Esophagus squamous epithelium (tissue), 5 donors: Measurements from ENCODE around the gene TMCO2. TPM values are rescaled to one million over a fixed set of nuclear protein-coding genes. Genes with fewer than 3 reads are reported as not detected.

Experiments
- DNase-seq: peaks from one replicate; lab custom pipeline; 2025; lab: John Stamatoyannopoulos, UW
- H3K27ac ChIP-seq, 4 donors: fragments of 200-600 bp; sonication (generic); one replicate each; pipeline ENCODE4 v1.5.1; 2016 to 2019; ENCODE audit warnings: mild to moderate bottlenecking in 1 of 4
- H3K27me3 ChIP-seq, 4 donors: fragments of 200-600 bp; sonication (generic); 1 replicate in 3 of 4; 2 replicates in 1 of 4; pipeline versions ENCODE4 v1.5.1 to v1.6.0; 2017 to 2021; ENCODE audit warnings: antibody characterized with exemption in 1 of 4
- H3K36me3 ChIP-seq, 3 donors: fragments of 200-600 bp; sonication (generic); one replicate each; pipeline ENCODE4 v1.5.1; 2016 to 2019
- H3K4me1 ChIP-seq, 3 donors: fragments of 200-600 bp; sonication (generic); one replicate each; pipeline ENCODE4 v1.5.1; 2017 to 2019
- H3K4me3 ChIP-seq, 4 donors: fragments of 200-600 bp; sonication (generic); 1 replicate in 3 of 4; 2 replicates in 1 of 4; pipeline ENCODE4 v1.5.1; 2016 to 2019; ENCODE audit warnings: mild to moderate bottlenecking in 2 of 4, moderate library complexity in 1 of 4
- H3K9me3 ChIP-seq, 3 donors: fragments of 200-600 bp; sonication (generic); one replicate each; pipeline ENCODE4 v1.5.1; 2016 to 2019
- CTCF ChIP-seq, 6 experiments: fragments of 450-650 bp in 4 of 6; fragments of 200-600 bp in 2 of 6; sonication (generic) in 2 of 6; IDR thresholded peaks; one replicate each; pipeline ENCODE4 v1.5.1; 2016 to 2019; ENCODE audit warnings: antibody characterized with exemption in 6 of 6, mild to moderate bottlenecking in 4 of 6, moderate library complexity in 4 of 6
- POLR2A ChIP-seq, 4 donors: fragments of 450-650 bp; IDR thresholded peaks; one replicate each; pipeline ENCODE4 v1.6.1; 2017; ENCODE audit warnings: antibody characterized with exemption in 4 of 4, mild to moderate bottlenecking in 4 of 4, moderate library complexity in 3 of 4
- WGBS, 2 donors: methylation state at CpG; one replicate each; pipeline ENCODE4 v1.1.5; 2018; 5-methylcytosine and 5-hydroxymethylcytosine counted together
- intact Hi-C: fragments of 100-400 bp; cut with DNase I; formaldehyde crosslinking; loops from one replicate; pipeline ENCODE4 v1.15.0; 2022
- total RNA-seq, 4 donors: library from RNA; depleted of rRNA; stranded (reverse); fragments of >200 nt; gene quantifications; one replicate each; pipeline ENCODE4 v1.1.0, GENCODE V29; 2016
- donor health status: DM: yes; HTN: yes; CAD: no.

TMCO2 gene
- total RNA-seq, 4 donors from 2014 or later: not detected

GRCh38 chr1:40248412-40248811, 675 bp downstream of the TMCO2 start:
- H3K27me3 ChIP-seq: no peaks in the 10 kb centered on the region
- H3K4me1 ChIP-seq: no peaks in the 10 kb centered on the region
- H3K36me3 ChIP-seq: no peaks in the 10 kb centered on the region
- H3K4me3 ChIP-seq: no peak overlapping the region
- no peak for TF ChIP-seq POLR2A (IDR thresholded peaks at IDR 0.05)
- H3K9me3 ChIP-seq: no peaks in the 10 kb centered on the region
- no peak overlapping the region for H3K27ac ChIP-seq
- intact Hi-C loops: no loop called here
- no peak for DNase-seq

DNA sequence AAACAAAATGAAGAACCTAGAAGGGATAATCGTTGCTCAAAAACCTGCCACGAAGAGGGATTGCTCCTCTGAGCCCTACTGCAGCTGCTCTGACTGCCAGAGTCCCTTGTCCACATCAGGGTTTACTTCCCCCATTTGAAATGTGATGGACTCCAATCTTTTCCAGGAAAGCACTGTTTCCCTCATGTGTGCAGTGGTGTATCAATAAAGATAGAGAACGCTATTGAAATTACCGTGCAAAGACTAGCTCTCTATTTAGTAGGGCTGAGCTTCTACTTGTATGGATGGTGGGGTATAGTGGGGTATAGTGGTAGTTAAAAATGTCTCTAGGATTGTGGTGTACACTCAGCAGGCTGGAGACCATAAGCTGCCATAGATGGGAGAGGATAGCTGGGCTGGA, 3.7 kb downstream of the TMCO2 start:
- Histone ChIP-seq H3K4me1 (peaks cover under 1 to 14% (median under 1%) of the 10 kb centered on the region in 3 donors), H3K27ac (no peak overlapping the region), H3K4me3 (no peak overlapping the region), H3K9me3 (no peaks in the 10 kb centered on the region), H3K27me3 (no peaks in the 10 kb centered on the region), H3K36me3 (no peaks in the 10 kb centered on the region)
- 75 to 80% methylated on average over 4 of the region's 4 CpGs for WGBS, 2 donors
- intact Hi-C loops: no loop called here
- TF ChIP-seq POLR2A (IDR thresholded peaks at IDR 0.05) (no peak), CTCF (IDR thresholded peaks at IDR 0.05) (no peak)
- DNase-seq: no peak

DNA sequence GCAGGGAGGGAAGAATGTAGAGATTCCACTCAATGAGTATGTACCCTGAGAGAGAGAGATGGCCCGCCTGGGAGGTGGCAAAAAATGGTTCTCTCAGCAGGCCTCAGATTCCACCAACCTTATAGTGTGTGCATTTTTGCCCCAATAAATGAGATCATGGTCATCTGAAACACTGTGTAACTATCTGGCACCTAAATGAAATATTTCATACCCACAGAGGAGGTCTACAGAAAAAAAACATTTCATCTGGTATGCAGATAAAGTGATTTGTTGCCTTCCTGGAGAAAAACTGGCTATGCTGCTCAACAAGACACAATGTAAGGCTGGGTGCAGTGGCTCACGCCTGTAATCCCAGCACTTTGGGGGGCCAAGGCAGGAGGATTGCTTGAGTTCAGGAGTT, 4.9 kb downstream of the TMCO2 start:
- WGBS, 2 donors: 90 to 95% methylated on average over 2 of the region's 2 CpGs
- intact Hi-C loops: no loop called here
- no peaks in the 10 kb centered on the region for H3K27me3 ChIP-seq
- no peaks in the 10 kb centered on the region for H3K36me3 ChIP-seq
- H3K9me3 ChIP-seq: no peaks in the 10 kb centered on the region
- H3K4me1 ChIP-seq: peaks cover 4 to 21% (median 5%) of the 10 kb centered on the region in 3 donors
- no peak for TF ChIP-seq POLR2A (IDR thresholded peaks at IDR 0.05)
- no peak for TF ChIP-seq CTCF (IDR thresholded peaks at IDR 0.05)
- H3K4me3 ChIP-seq: no peak overlapping the region
- H3K27ac ChIP-seq: no peak overlapping the region
- no peak for DNase-seq

DNA sequence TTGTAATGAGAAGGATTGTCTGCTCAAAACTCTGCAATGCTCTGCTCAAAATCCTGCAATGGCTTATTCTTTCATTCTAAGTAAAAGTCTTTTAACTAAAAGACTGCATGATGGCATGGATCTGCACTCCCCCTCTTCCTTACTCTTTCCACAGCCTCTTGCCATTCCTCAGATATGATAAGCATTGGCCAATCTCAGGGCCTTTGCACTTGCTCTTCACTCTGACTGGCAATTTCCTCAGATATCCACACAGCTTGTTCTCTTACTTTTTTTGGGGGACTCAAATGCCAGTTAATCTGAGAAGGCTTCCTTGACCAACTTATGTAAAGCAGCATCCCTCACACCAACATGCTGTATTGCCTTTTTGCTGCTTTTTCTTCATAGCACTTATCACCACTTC, 7.5 kb downstream of the TMCO2 start:
- intact Hi-C loops: no loop called here
- DNase-seq: no peak
- no peak overlapping the region for H3K27ac ChIP-seq
- H3K4me3 ChIP-seq: no peak overlapping the region
- peaks cover 0 to 4% (median 0%) of the 10 kb centered on the region in 3 donors for H3K36me3 ChIP-seq
- peaks cover 4 to 39% (median 17%) of the 10 kb centered on the region in 3 donors for H3K4me1 ChIP-seq
- H3K27me3 ChIP-seq: no peaks in the 10 kb centered on the region
- TF ChIP-seq CTCF (IDR thresholded peaks at IDR 0.05) (no peak), POLR2A (IDR thresholded peaks at IDR 0.05) (no peak)
- H3K9me3 ChIP-seq: no peaks in the 10 kb centered on the region

DNA sequence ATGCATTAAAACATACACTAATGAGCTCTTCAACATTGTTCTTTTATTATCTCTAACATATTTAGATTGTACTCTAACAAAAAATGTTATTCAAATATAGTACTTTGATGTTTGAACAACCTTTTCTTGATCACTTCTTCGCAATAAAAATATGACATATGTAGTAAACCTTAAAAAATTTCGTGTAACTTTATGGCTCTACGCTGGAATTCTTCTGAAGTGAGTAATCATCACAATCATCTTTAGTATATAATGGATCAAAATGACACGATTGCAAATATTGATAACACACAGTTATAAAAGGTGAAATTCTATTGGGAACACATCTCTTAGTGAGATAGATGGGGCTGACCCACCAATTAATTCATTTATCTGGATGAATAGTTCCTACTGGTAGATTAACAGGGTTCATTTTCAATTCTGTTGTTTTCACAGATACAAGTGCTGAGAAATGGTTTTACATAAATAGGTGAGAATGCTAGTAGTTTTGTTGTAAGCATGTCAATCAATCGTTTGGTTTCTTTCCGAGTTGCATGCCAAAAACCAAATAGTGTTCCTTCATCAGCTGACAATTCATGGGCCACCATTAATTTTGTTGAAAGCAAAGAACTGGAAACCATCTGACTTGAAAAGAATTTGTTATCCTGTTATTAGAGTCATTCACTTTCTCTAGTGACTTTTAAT, 8.8 kb downstream of the TMCO2 start:
- 61 to 62% methylated on average over 6 of the region's 6 CpGs for WGBS, 2 donors
- Histone ChIP-seq H3K4me1 (peaks cover 4 to 44% (median 17%) of the 10 kb centered on the region in 3 donors), H3K27me3 (no peaks in the 10 kb centered on the region), H3K4me3 (peak overlapping the region; percentile 58 to 97 (median 87)), H3K36me3 (peaks cover 0 to 18% (median 6%) of the 10 kb centered on the region in 3 donors), H3K9me3 (no peaks in the 10 kb centered on the region), H3K27ac (peak overlapping the region; percentile 95 to 98 (median 96))
- no peak for DNase-seq
- no peak for TF ChIP-seq CTCF (IDR thresholded peaks at IDR 0.05)
- no peak for TF ChIP-seq POLR2A (IDR thresholded peaks at IDR 0.05)
- intact Hi-C loops: no loop called here
